Right lobe of liver (tissue), 4 donors: ENCODE data around the gene GHR.

ENCODE experiments used
- CTCF ChIP-seq, 4 donors: fragments of 200-600 bp in 3 of 4; fragments of 450-650 bp in 1 of 4; IDR thresholded peaks; one replicate each; pipeline versions ENCODE4 v1.5.1 to v1.8.0; 2016 to 2022; ENCODE audit warnings: antibody characterized with exemption in 4 of 4, mild to moderate bottlenecking in 2 of 4
- POLR2A ChIP-seq: fragments of 450-650 bp; IDR thresholded peaks from one replicate; pipeline ENCODE4 v1.6.1; 2017; ENCODE audit warnings: antibody characterized with exemption, mild to moderate bottlenecking
- donor health status: DM: no; HTN: no; CAD: no.
- donor health status: DM: no; HTN: no; CAD: no.
- donor health status: DM: no; HTN: yes; CAD: no.

- TF ChIP-seq CTCF (IDR thresholded peaks at IDR 0.05) (no peak), POLR2A (no peak)
These were observed 131.8 kb downstream of the GHR start for GRCh38 chr5:42555010-42555409.
